GM10266 (cell line): ENCODE measurements around the gene TAOK3.
A peak's percentile ranks its signal among the peaks of the same experiment; 100 is the strongest.

Source experiments
- DNase-seq: peaks from one replicate; pipeline ENCODE4 v3.0.0; 2012; ENCODE audit errors: extremely low spot score
- CTCF ChIP-seq: IDR thresholded peaks from 2 replicates; pipeline ENCODE4 v1.5.1; 2012; ENCODE audit warnings: mild to moderate bottlenecking, low read depth; ENCODE audit not compliant: control insufficient read depth, insufficient read depth; ENCODE audit errors: missing control alignments

The TAOK3 gene

GRCh38 chr12:118107694-118108093 is 265.0 kb downstream of the TAOK3 start:
- DNase-seq = no peak
- TF ChIP-seq CTCF = no peak

- no peak for DNase-seq
- TF ChIP-seq CTCF = no peak
These were observed 265.7 kb downstream of the TAOK3 start for GRCh38 chr12:118107011-118107410.

DNA sequence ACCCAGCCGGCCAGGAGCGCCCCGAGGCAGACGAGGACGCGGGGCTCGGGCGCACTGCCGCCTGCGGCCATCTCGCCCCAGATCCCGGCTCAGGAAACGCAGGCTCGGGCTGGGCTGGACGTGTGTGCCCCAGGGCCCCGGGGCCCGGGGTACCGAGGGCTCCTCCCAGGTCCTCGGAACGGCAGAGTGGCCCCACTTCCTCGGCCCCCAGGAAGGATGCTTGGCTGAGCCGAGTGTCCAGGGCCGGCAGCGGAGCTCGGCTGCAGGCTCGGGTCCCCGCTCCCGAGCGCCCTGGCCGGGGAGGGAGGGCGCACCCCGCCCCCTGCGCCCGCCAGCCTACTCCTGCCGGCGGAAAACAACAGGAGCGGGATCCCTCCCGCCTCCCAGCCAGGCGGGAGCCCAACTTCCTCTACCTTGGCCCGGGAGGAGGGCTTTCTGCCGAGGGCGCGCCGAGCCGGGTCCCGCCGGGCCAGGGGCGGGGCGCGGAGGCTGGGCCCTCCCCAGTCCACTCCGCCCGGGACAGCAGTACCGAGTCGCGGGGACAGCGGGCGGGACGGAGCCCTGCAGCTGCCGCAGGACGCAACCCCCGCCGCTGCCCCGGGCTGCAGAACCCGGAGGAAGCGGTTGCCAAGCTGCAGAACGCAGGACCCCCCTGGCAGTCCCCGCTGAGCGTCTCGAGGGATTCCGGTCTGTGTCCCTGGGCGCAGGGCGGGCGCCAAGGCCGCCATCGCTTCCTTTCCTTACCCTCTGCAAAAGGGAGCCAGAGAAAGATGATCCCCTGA is 268.9 kb downstream of the TAOK3 start, which contains the start of gene VSIG10:
Gene VSIG10 (minus strand): TSS at position 411 of the 782 bp plus-strand sequence. CDS start 340 bp downstream, at position 71.
- peak; percentile 73 for DNase-seq
- TF ChIP-seq CTCF = no peak

DNA sequence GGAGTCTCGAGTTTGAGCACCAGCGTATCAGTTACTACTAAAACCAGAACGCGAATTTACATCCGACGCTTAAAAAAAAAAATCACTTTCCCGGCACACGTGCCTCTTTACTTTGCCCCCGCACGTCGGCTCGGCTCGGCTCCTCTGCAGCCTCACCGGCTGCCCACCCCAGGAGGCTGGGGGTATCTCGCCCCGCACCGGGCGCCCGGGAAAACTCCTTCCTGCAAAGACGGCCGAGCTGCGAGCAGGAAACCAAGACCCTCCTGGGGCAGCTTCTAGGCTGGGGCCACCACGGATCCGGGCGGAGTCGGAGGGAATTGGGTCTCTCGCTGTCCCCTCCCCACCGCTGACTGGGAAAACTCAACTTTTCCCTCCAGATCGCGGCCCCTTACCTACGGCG is 269.5 kb downstream of the TAOK3 start:
- no peak for TF ChIP-seq CTCF
- DNase-seq = peak; percentile 38

DNA sequence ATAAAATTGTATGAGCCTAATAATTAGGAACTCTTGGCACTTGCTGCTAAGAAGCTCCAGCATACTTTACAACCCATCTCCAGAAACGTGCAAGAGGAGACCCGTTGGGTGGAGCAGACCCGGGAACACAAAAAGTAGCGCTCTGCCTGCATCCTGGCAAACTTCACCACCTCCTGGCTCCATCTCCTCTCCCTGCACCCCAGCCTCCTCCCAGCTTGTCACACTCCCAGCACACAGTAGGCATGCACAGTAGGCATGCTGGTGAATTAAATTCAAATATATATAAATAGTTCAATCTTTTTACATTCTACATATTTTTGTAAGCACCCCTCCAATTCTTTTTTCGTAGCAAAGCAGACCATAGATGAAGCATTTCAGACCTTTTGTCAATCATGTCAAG is 270.1 kb downstream of the TAOK3 start:
- DNase-seq = peak; percentile 29
- TF ChIP-seq CTCF = no peak

DNA sequence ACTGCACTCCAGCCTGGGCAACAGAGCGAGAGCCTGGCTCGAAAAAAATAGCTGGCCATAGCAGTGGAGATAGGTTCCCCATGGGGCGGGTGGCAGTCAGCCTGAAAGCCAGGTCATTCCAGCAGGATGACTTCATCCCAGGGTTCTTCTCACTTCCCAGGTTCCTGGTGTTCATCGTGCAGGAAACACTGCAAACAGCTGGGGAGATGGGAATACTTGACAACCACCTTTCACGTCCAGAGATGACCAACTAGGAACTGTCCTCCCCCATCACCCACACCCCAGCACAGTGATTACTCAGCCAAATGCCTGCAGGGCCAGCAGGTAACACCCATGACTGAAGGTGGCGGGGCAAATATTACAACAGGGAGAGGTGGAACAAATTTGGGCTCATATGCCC is 270.6 kb downstream of the TAOK3 start:
- TF ChIP-seq CTCF = no peak
- no peak for DNase-seq

DNA sequence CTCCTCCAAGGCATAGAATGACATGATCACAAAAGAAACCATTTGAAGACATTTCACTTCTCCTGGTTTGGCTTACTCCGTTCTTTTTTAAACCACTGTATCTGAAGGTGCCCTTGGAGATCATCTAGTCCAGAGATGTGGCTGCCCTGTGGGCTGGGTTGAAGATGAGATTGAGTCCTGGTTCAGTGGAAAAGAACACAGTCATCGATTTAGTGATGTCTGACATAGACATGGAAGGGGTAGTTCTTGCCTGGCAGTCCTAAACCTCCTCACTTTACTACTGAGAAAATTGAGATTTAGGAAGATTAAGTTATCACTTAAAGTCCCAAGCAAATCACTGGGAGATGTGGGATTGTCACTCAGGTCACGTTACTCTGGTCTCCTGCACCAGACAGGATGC is 271.7 kb downstream of the TAOK3 start:
- DNase-seq = no peak
- TF ChIP-seq CTCF = no peak
